ENCODE results near the gene CCDC8. TPM values are rescaled to one million over a fixed set of nuclear protein-coding genes. Genes with fewer than 3 reads are reported as not detected.

Gene CCDC8
- polyA plus RNA-seq, 12 donors, result 45.6 to 86.6 (median 60.0) TPM; not detected in 1

DNA sequence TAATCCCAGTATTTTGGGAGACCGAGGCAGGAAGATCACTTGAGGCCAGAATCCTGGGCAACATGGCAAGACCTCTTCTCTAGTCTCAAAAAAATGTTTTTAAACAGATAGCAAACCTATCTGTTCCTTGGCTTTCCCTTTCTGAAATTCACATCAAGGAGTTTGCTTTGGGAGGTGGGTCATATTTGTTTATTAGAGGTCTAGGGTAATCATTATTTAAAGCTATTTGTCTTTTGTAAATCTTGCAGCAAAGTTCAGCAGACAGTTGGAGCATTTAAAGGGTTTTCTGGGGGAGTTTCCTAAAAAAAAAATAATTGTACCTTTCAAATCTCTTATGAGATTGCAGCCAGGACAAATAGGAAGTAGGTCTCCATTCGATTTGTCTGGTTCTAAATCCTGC, 49.0 kb downstream of the CCDC8 start:
- no peak for DNase-seq

DNA sequence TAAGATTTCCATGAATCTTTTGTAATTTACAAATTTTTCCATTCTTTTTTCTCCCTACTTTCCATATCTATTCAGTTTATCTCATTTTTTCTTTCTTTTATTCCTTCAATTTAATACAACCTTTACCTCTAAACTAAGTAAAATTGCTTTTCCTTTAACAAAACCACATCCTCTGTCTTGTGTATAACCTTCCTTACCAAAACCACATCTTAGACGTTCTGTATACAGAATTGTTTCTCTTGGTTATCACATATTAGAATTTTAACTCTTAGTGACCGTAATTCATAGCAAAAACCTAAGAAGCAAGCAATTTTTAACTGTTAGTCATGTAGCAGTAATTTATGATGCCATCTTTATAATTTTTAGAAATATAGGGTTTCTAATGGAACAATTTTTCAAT, 51.4 kb downstream of the CCDC8 start:
- DNase-seq, result no peak

Other genes starting within 250 kb of the CCDC8 start
- 10 to 100 TPM in 1 of 12 donors, 1 to 10 TPM in 2, not detected in 9; 1.7 to 10.6 (median 4.7) TPM for gene IGFL1, start 183.8 kb downstream of the CCDC8 start, polyA plus RNA-seq (ENCODE audit: insufficient read length in 12 of 12)
- gene HIF3A, start 116.5 kb downstream of the CCDC8 start, polyA plus RNA-seq (ENCODE audit: insufficient read length in 12 of 12), result 100 to 1,000 TPM; 132 to 479 (median 292) TPM
- 10 to 100 TPM in 11 of 12 donors, not detected in 1; 50.8 to 91.5 (median 60.9) TPM for gene PPP5C, start 66.5 kb downstream of the CCDC8 start, polyA plus RNA-seq (ENCODE audit: insufficient read length in 12 of 12)
- gene PNMA8C, start 15.4 kb upstream of the CCDC8 start, polyA plus RNA-seq (ENCODE audit: insufficient read length in 12 of 12), result under 1 TPM in 10 of 12 donors, not detected in 2; 0.24 to 0.47 (median 0.41) TPM
- 10 to 100 TPM in 11 of 12 donors, not detected in 1; 18.6 to 55.2 (median 40.1) TPM for gene PNMA8A, start 58.0 kb upstream of the CCDC8 start, polyA plus RNA-seq (ENCODE audit: insufficient read length in 12 of 12)
- gene PNMA8B, start 82.3 kb upstream of the CCDC8 start, polyA plus RNA-seq (ENCODE audit: insufficient read length in 12 of 12), result 1 to 10 TPM in 10 of 12 donors, not detected in 2; 1.8 to 5.1 (median 2.3) TPM
- 100 to 1,000 TPM; 165 to 381 (median 230) TPM for gene CALM3, start 187.8 kb upstream of the CCDC8 start, polyA plus RNA-seq (ENCODE audit: insufficient read length in 12 of 12)
- 1 to 10 TPM in 10 of 12 donors, not detected in 2; 1.7 to 6.7 (median 2.7) TPM for gene PTGIR, start 211.5 kb upstream of the CCDC8 start, polyA plus RNA-seq (ENCODE audit: insufficient read length in 12 of 12)
- gene GNG8, start 222.6 kb upstream of the CCDC8 start, polyA plus RNA-seq (ENCODE audit: insufficient read length in 12 of 12), result 1 to 10 TPM in 5 of 12 donors, not detected in 7; 1.1 to 2.1 (median 1.6) TPM
- 10 to 100 TPM in 10 of 12 donors, 1 to 10 TPM in 1, not detected in 1; 9.8 to 25.7 (median 16.3) TPM for gene DACT3, start 247.6 kb upstream of the CCDC8 start, polyA plus RNA-seq (ENCODE audit: insufficient read length in 12 of 12)